GM18858 (cell line): ENCODE data around the gene SPDYE18.
"Not testable (repeated sequence)": the region's sequence is repeated elsewhere in the genome, so short reads cannot be mapped to it uniquely, and the experiment has no call there.

ENCODE experiments used
- ATAC-seq: cut with Tn5 transposase; IDR thresholded peaks from one replicate; pipeline ENCODE4 v1.9.1; 2021; ENCODE audit not compliant: unreplicated experiment

The SPDYE18 gene

DNA sequence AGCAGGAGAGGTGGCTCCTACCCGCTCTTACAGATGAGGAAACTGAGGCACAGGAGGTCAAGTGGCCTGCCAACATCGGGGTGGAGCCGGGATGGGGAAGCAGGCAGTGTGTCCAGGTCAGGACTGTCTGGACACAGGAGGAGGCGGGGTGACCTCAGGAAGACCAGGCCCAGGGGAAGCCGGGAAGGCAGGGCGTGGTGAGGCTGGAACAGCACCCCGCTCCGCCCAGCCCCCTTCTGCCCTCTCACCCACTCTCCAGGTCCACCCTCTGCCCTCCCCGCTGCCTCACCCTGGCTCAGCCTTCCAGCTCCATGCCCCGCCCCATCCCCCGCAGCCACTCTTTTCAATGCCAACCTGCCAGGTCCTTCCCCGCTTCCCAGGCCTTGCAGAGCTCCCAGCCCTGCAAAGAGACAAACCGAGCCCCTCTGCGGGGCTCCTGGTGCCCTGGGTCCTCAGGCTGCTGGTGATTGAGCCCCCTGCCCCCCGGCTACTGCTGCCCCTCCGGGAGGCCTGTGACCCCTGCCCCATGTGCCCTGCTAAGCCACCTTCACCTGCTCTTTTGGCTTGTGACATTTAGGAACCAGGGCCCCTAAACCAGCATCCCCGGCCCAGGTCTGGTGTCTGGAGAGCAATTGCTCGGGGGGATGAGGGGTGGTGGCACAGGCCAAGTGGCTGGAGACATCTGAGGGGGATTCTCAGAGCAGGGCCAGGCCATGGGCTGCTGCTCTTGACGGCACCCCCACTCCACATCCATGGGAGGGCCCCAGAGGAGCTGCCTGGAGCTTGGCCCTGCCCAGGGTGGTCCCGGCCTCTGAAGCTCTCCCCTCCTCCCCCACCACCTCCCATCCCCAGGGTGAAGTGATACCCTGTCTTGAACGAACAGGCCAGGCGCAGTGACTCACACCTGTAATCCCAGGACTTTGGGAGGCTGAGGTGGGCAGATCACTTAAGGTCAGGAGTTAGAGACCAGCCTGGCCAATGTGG lies 55.9 kb downstream of the SPDYE18 start:
- ATAC-seq: not testable (repeated sequence)

DNA sequence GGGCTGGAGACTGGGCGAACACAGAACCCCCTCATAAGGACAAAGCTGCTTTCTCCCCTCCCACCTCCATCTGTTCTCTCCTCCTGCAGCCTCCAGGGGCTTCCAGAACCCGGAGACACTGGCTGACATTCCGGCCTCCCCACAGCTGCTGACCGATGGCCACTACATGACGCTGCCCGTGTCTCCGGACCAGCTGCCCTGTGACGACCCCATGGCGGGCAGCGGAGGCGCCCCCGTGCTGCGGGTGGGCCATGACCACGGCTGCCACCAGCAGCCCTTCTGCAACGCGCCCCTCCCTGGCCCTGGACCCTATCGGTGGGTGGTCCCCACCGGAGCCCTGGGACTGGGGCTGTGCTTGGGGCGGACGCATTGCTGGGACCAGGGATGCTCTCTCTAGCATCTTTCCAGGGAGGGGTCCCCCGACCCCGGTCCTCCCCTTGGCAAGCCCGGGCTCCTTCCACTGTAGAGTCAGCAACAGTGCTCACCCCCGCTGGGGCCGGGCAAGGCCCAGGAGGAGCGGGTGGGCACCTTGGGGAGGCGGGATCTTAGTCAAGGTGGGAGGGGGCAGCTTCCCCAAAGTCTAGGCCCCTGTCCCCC lies 56.8 kb downstream of the SPDYE18 start:
- ATAC-seq: not testable (repeated sequence)

DNA sequence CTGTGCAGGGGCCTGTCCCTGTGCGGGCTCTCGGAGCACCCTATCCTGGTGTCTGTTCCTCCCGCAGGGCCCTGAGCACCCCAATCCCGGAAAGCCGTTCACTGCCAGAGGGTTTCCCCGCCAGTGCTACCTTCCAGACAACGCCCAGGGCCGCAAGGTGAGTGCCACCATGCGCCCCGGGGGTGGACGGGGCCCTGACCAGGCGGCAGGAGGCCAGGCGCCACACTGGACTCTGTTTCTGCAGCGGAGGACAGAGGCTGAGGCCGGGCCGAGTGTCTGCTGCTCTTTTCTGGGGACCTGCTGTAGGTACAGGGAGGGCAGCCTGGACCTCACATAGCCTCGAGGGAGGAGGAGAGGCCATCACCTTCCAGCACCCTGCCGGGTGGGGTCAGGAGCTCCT lies 58.2 kb downstream of the SPDYE18 start:
- ATAC-seq: not testable (repeated sequence)

DNA sequence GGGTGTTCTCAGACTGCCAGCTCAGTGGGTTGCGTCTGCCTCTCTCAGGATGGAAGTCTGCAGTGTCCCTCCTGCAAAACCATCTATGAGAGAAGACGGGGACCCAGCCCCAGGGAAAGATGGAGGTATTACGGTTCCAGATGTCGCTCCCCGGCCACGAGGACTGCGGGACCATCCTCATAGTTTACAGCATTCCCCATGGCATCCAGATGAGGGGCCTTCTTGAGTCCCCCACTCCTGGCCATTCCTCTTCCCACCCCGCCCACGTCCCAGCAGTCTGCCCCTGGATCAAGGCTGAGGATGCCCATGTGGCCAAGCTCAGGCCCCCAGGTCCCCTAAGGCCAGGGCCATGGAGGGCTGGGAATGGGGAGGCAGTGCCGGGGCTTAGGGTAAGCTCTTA lies 59.1 kb downstream of the SPDYE18 start:
- ATAC-seq: not testable (repeated sequence)

DNA sequence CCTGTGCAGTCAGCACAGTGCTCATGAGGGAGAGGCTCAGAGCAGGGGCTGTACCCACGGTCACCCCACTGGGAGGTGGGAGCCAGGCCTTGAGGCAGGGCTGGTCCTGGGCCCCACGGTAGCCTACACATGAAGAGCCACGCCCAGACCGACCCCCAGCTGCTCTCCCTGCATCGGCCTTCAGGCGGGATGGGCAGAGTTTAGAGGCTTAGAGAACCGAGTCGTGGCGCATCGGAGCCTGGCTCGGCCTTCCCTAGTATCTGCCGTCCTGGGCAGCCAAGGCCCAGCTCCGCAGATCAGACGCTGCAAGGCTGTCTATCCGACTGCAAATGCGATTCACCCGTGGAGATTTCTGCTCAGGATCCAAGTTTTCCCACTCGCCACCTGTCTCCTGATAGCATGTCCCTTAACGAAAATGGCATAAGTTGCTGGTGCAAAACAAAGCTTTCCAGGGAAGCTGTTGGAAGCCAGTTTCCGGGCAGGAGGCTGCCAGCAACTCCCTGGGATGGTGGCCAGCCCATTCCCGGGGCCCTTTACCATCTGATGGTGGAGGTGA lies 59.6 kb downstream of the SPDYE18 start:
- ATAC-seq: not testable (repeated sequence)

DNA sequence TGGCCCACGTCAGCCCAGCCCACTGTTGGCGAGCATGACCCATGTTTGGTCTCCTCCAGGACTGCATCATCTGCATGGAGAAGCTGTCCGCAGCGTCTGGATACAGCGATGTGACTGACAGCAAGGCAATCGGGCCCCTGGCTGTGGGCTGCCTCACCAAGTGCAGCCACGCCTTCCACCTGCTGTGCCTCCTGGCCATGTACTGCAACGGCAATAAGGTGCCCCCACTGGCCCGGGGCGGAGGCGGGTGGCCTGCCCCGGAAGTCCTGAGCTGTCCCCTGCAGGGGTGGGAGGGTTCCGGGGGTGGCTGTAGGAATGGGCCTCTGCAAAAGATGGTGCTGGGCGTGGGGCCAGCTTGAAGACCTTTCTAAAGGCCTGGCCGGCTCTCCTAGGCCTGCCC lies 60.3 kb downstream of the SPDYE18 start:
- not testable (repeated sequence) for ATAC-seq
